ENCODE results near the gene SLC22A3. TPM values are rescaled to one million over a fixed set of nuclear protein-coding genes. Genes with fewer than 3 reads are reported as not detected.

SLC22A3 gene
- total and polyA plus RNA-seq, 5 donors from 2014 or later, result 0.41 to 1.9 (median 1.0) TPM

DNA sequence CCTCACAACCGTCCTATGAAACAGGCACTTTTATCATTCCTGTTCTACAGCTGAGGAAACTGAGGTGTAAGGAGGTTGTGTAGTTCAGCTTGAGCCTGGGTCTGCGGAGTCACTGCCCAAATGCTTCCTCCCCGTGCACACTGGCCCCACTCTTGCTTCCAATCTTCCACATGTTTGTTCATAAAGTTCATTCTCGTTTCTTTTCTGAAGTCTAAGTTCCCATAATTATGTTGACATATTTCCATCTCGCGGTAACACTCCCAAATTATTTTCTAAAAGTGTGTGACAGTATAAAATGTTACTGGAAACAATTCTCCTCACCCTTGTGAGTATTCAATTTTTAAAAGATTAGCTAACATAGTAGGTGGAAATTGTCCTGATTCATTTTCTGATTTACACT, 106.9 kb downstream of the SLC22A3 start:
- Mint-ChIP-seq H3K27me3 (peaks cover 11% of the 10 kb centered on the region), H3K4me3 (no peak overlapping the region), H3K4me1 (peaks cover 4 to 35% (median 22%) of the 10 kb centered on the region in 4 donors), H3K36me3 (peaks cover 10% of the 10 kb centered on the region), H3K9me3 (peaks cover 0 to 1% (median 0%) of the 10 kb centered on the region in 7 donors), H3K27ac (peak overlapping the region in 2 of 3 donors; percentile 11 to 51)
- H3K9me3 ChIP-seq (ENCODE audit: control insufficient read depth in 2 of 2, low read length in 2 of 2), result no peaks in the 10 kb centered on the region
- peaks cover 2% of the 10 kb centered on the region for H3K36me3 ChIP-seq (ENCODE audit: control insufficient read depth, insufficient read depth, low read length)
- no peak overlapping the region for H3K4me3 ChIP-seq (ENCODE audit: low read depth, low read length)
- DNase-seq, result no peak
- peaks cover 33% of the 10 kb centered on the region for H3K4me1 ChIP-seq (ENCODE audit: control insufficient read depth, insufficient read depth, low read length, poor library complexity, severe bottlenecking)
- no peak for ATAC-seq (ENCODE audit: low read depth in 2 of 2)
- no peaks in the 10 kb centered on the region for H3K27me3 ChIP-seq (ENCODE audit: control insufficient read depth, insufficient read depth, low read length)
- no peak overlapping the region for H3K27ac ChIP-seq (ENCODE audit: insufficient read depth, low read length, poor library complexity, severe bottlenecking)

DNA sequence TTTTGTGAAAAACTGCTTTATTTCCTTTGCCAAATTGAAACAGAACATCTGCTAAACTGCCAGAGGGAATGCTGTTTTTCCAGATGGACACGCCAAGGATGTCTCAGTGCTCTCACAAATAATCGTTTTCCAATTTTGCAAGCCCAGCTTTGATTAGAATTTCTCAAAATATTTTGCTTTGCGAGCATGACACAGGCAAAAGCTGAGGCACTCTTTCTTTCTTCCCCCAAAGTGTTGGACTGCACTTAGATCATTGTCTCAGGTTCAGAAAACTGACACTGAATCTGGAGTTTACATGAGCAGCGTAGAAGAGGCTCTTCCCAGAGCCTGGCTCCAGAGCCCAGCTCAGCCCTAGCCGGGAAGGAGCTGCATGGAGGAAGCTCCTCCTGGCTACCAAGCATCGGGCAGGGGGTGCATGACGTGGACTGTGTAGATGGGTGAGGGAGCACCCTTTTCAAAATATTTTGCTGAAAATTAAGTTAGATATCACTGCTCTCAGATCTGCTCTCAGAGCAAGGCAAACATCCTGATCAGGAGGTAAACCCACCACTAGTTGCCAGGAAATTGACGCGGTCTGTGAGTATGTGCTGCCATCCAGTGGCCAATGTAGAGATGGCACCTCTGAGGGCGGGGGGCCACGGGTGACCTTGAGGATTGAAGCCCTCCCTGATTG, 107.5 kb downstream of the SLC22A3 start:
- peaks cover 4 to 41% (median 28%) of the 10 kb centered on the region in 4 donors for H3K4me1 Mint-ChIP-seq
- no peaks in the 10 kb centered on the region for H3K9me3 ChIP-seq (ENCODE audit: control insufficient read depth in 2 of 2, low read length in 2 of 2)
- H3K27ac ChIP-seq (ENCODE audit: insufficient read depth, low read length, poor library complexity, severe bottlenecking), result no peak overlapping the region
- peak overlapping the region; percentile 29 for H3K4me3 ChIP-seq (ENCODE audit: low read depth, low read length)
- peaks cover 2% of the 10 kb centered on the region for H3K36me3 ChIP-seq (ENCODE audit: control insufficient read depth, insufficient read depth, low read length)
- H3K36me3 Mint-ChIP-seq, result peaks cover 10% of the 10 kb centered on the region
- peak; percentile 93 to 96 for ATAC-seq (ENCODE audit: low read depth in 2 of 2)
- peaks cover 11% of the 10 kb centered on the region for H3K27me3 Mint-ChIP-seq
- no peaks in the 10 kb centered on the region for H3K27me3 ChIP-seq (ENCODE audit: control insufficient read depth, insufficient read depth, low read length)
- peak; percentile 56 to 76 (median 74) for DNase-seq
- H3K4me1 ChIP-seq (ENCODE audit: control insufficient read depth, insufficient read depth, low read length, poor library complexity, severe bottlenecking), result peaks cover 39% of the 10 kb centered on the region
- no peak overlapping the region for H3K4me3 Mint-ChIP-seq
- H3K27ac Mint-ChIP-seq, result no peak overlapping the region
- peaks cover 0 to under 1% (median 0%) of the 10 kb centered on the region in 7 donors for H3K9me3 Mint-ChIP-seq

DNA sequence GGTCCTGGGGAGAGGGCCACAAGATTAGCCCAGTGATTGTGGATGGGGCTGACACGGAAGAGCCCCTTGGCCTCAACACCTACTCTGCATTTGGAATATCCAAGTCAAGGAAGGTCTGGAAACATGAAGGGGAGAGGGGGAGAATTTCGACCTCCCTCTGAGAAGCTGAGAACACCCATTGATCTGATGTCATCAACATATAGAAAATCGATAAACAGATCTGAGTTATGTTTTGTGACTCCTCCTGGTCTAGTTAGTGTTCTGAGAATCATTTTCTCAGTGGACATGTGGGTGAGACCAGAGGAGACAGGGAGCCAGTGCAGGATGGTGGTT, 108.0 kb downstream of the SLC22A3 start:
- no peak overlapping the region for H3K4me3 ChIP-seq (ENCODE audit: low read depth, low read length)
- no peak for ATAC-seq (ENCODE audit: low read depth in 2 of 2)
- no peaks in the 10 kb centered on the region for H3K27me3 ChIP-seq (ENCODE audit: control insufficient read depth, insufficient read depth, low read length)
- Mint-ChIP-seq H3K36me3 (peaks cover 10% of the 10 kb centered on the region), H3K27ac (no peak overlapping the region), H3K4me3 (no peak overlapping the region), H3K27me3 (peaks cover 7% of the 10 kb centered on the region), H3K4me1 (peaks cover 4 to 46% (median 32%) of the 10 kb centered on the region in 4 donors), H3K9me3 (no peaks in the 10 kb centered on the region)
- no peak for DNase-seq
- no peaks in the 10 kb centered on the region for H3K9me3 ChIP-seq (ENCODE audit: control insufficient read depth in 2 of 2, low read length in 2 of 2)
- H3K27ac ChIP-seq (ENCODE audit: insufficient read depth, low read length, poor library complexity, severe bottlenecking), result no peak overlapping the region
- H3K36me3 ChIP-seq (ENCODE audit: control insufficient read depth, insufficient read depth, low read length), result peaks cover 2% of the 10 kb centered on the region
- H3K4me1 ChIP-seq (ENCODE audit: control insufficient read depth, insufficient read depth, low read length, poor library complexity, severe bottlenecking), result peaks cover 44% of the 10 kb centered on the region

GRCh38 chr6:160457823-160458222, 109.6 kb downstream of the SLC22A3 start:
- Histone ChIP-seq H3K36me3 (ENCODE audit: control insufficient read depth, insufficient read depth, low read length) (no peaks in the 10 kb centered on the region), H3K27ac (ENCODE audit: insufficient read depth, low read length, poor library complexity, severe bottlenecking) (no peak overlapping the region), H3K27me3 (ENCODE audit: control insufficient read depth, insufficient read depth, low read length) (no peaks in the 10 kb centered on the region), H3K9me3 (ENCODE audit: control insufficient read depth in 2 of 2, low read length in 2 of 2) (no peaks in the 10 kb centered on the region), H3K4me1 (ENCODE audit: control insufficient read depth, insufficient read depth, low read length, poor library complexity, severe bottlenecking) (peaks cover 58% of the 10 kb centered on the region), H3K4me3 (ENCODE audit: low read depth, low read length) (no peak overlapping the region)
- Mint-ChIP-seq H3K4me1 (peaks cover 14 to 62% (median 43%) of the 10 kb centered on the region in 4 donors), H3K27me3 (peaks cover 6% of the 10 kb centered on the region), H3K9me3 (peaks cover 0 to 4% (median 0%) of the 10 kb centered on the region in 7 donors), H3K27ac (peak overlapping the region in 1 of 3 donors; percentile 89), H3K36me3 (peaks cover 9% of the 10 kb centered on the region), H3K4me3 (no peak overlapping the region)
- DNase-seq (no peak), ATAC-seq (ENCODE audit: low read depth in 2 of 2) (no peak)

- DNase-seq, result peak in 2 of 3 donors; percentile 13 to 66
- peaks cover 4% of the 10 kb centered on the region for H3K27me3 Mint-ChIP-seq
- no peaks in the 10 kb centered on the region for H3K27me3 ChIP-seq (ENCODE audit: control insufficient read depth, insufficient read depth, low read length)
- peak overlapping the region; percentile 71 for H3K27ac ChIP-seq (ENCODE audit: insufficient read depth, low read length, poor library complexity, severe bottlenecking)
- peaks cover 14% of the 10 kb centered on the region for H3K36me3 Mint-ChIP-seq
- peaks cover 0 to 7% (median 1%) of the 10 kb centered on the region in 7 donors for H3K9me3 Mint-ChIP-seq
- peak overlapping the region; percentile 67 for H3K4me3 ChIP-seq (ENCODE audit: low read depth, low read length)
- peaks cover 68% of the 10 kb centered on the region for H3K4me1 ChIP-seq (ENCODE audit: control insufficient read depth, insufficient read depth, low read length, poor library complexity, severe bottlenecking)
- peak; percentile 49 to 51 for ATAC-seq (ENCODE audit: low read depth in 2 of 2)
- peak overlapping the region; percentile 68 to 91 (median 85) for H3K27ac Mint-ChIP-seq
- no peaks in the 10 kb centered on the region for H3K36me3 ChIP-seq (ENCODE audit: control insufficient read depth, insufficient read depth, low read length)
- peaks cover 14 to 90% (median 65%) of the 10 kb centered on the region in 4 donors for H3K4me1 Mint-ChIP-seq
- peak overlapping the region; percentile 62 to 78 (median 71) for H3K4me3 Mint-ChIP-seq
- H3K9me3 ChIP-seq (ENCODE audit: control insufficient read depth in 2 of 2, low read length in 2 of 2), result no peaks in the 10 kb centered on the region
These were observed 113.5 kb downstream of the SLC22A3 start for GRCh38 chr6:160461641-160462040.

DNA sequence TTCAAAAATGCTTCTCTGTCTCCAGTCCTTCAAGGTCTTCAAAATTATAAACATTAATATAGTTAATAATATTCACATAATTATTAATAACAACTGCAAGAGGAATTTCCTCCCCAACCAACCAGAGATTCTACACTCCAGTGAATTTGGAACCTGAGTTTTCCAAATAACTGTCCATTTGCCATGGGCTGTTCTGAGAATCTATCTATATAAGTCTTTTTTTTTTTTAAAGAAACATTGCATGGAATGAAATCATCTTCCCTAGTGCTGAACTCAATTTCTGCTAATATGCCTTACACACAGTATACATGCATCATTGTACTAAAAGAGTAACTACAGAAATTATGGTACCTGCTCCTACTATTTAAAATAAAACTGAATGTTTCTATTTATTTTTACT, 113.9 kb downstream of the SLC22A3 start:
- peaks cover 4% of the 10 kb centered on the region for H3K27me3 Mint-ChIP-seq

GRCh38 chr6:160462551-160463109, 114.5 kb downstream of the SLC22A3 start:
- Histone ChIP-seq H3K9me3 (ENCODE audit: control insufficient read depth in 2 of 2, low read length in 2 of 2) (no peaks in the 10 kb centered on the region), H3K4me1 (ENCODE audit: control insufficient read depth, insufficient read depth, low read length, poor library complexity, severe bottlenecking) (peaks cover 68% of the 10 kb centered on the region), H3K27me3 (ENCODE audit: control insufficient read depth, insufficient read depth, low read length) (no peaks in the 10 kb centered on the region), H3K27ac (ENCODE audit: insufficient read depth, low read length, poor library complexity, severe bottlenecking) (peak overlapping the region; percentile 71), H3K36me3 (ENCODE audit: control insufficient read depth, insufficient read depth, low read length) (no peaks in the 10 kb centered on the region), H3K4me3 (ENCODE audit: low read depth, low read length) (peak overlapping the region; percentile 67)
- peaks cover 18% of the 10 kb centered on the region for H3K36me3 Mint-ChIP-seq
- ATAC-seq (ENCODE audit: low read depth in 2 of 2) (peak; percentile 83), DNase-seq (peak; percentile 50 to 94 (median 90))
- H3K27me3 Mint-ChIP-seq, result peaks cover 4% of the 10 kb centered on the region
- H3K4me1 Mint-ChIP-seq, result peaks cover 11 to 86% (median 64%) of the 10 kb centered on the region in 4 donors
- peak overlapping the region; percentile 85 to 95 (median 93) for H3K27ac Mint-ChIP-seq
- H3K4me3 Mint-ChIP-seq, result peak overlapping the region; percentile 24 to 80 (median 74)
- H3K9me3 Mint-ChIP-seq, result peaks cover 0 to 7% (median 1%) of the 10 kb centered on the region in 7 donors

More for the DNA sequence above, 113.9 kb downstream of the SLC22A3 start:
- Histone ChIP-seq H3K4me3 (ENCODE audit: low read depth, low read length) (peak overlapping the region; percentile 67), H3K27me3 (ENCODE audit: control insufficient read depth, insufficient read depth, low read length) (no peaks in the 10 kb centered on the region), H3K4me1 (ENCODE audit: control insufficient read depth, insufficient read depth, low read length, poor library complexity, severe bottlenecking) (peaks cover 68% of the 10 kb centered on the region), H3K9me3 (ENCODE audit: control insufficient read depth in 2 of 2, low read length in 2 of 2) (no peaks in the 10 kb centered on the region), H3K36me3 (ENCODE audit: control insufficient read depth, insufficient read depth, low read length) (no peaks in the 10 kb centered on the region), H3K27ac (ENCODE audit: insufficient read depth, low read length, poor library complexity, severe bottlenecking) (peak overlapping the region; percentile 71)
- H3K27ac Mint-ChIP-seq, result peak overlapping the region; percentile 68 to 95 (median 85)
- H3K9me3 Mint-ChIP-seq, result peaks cover 0 to 7% (median 1%) of the 10 kb centered on the region in 7 donors
- H3K4me1 Mint-ChIP-seq, result peaks cover 14 to 91% (median 66%) of the 10 kb centered on the region in 4 donors
- DNase-seq (no peak), ATAC-seq (ENCODE audit: low read depth in 2 of 2) (no peak)
- H3K36me3 Mint-ChIP-seq, result peaks cover 18% of the 10 kb centered on the region
- peak overlapping the region; percentile 68 to 78 (median 72) for H3K4me3 Mint-ChIP-seq
